NCI-H1417 treated with DMSO at 0.1 percent for 48 hours (cell line): ENCODE measurements around the gene NUP62.

Experiments used
- DNase-seq: peaks from one replicate; lab custom pipeline; 2025; lab: John Stamatoyannopoulos, UW

Gene NUP62

GRCh38 chr19:49904136-49904535 is 25.2 kb downstream of the NUP62 start:
- DNase-seq: no peak

DNA sequence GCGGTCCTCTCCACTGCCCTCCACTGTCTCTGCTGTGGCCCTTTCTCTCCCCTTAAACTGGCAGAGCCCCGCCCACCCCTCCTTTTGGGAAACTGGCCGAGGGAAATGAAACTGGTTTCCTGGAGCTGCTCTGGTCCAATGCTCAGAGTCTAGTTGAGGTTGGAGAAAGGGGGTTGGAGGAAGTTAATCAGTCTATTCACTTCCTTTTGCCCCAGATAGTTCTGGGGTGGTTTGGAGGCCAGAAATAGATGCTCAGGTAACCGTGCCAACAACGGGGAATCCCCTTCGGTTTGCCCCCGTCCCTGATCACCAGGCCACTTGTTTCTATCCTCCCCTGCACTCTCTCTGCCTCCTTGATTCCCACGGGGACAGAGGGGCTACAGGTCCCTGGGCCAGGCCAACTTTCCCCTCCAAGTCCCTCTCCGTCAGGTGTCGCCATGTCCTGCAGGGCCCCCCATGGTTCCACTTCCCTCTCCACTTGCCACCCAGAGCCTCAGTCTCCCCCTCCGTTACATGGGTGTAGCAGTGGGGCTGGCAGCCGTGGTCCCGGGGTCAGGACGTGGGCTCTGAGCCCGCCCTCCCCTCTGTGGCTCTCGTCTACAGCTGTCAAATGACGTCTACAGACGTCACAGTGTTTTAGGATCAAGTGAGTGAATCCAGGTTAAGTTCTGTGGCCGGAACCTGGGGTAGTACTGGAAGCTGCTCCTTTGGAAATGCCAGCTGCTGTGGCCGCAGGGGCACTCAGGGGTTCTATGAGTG is 32.3 kb downstream of the NUP62 start, which contains the start of gene IL4I1:
TSS of gene IL4I1 (minus strand) at position 25 of the 759 bp plus-strand sequence. CDS start 727 bp downstream, outside the sequence.
- DNase-seq: no peak

DNA sequence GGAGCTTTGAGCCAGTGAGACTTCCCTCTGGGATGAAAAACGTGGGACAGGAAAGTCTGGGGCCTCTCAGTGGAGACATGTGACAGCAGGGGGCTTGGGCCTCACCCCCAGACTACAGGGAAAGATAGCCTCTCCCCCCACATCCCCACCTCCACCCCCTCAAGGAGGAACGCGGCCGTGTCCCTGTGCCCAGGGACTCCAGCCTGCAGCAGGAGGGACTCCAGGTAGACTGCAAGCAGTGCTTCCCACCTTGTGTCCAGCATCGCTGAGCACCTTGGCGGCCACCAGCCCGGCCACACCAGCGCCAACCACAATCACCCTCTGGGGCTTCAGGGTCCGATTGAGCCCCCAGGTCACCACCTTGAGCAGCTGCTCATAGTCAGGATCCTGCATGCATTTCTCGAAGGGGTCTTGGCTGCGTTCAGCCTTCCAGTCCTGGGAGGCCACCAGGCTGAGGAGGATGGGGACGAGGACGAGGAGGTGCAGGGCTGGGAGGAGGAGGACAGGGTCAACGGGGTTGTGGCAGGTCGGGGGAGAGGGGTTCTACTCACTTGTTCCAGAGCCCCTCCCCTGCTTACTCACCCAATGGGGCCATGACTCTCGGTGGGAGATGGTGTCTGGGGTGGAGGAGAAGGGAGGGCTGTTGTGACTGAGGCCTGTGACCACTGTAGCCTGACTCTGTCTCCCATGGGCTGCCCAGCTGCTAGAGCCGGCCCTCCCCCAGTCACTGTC is 33.6 kb downstream of the NUP62 start:
- no peak for DNase-seq

- no peak for DNase-seq
Observed at GRCh38 chr19:49894879-49895565, 34.3 kb downstream of the NUP62 start.

- DNase-seq: no peak
Observed at GRCh38 chr19:49894011-49894664, 35.2 kb downstream of the NUP62 start.

GRCh38 chr19:49892716-49893115 is 36.6 kb downstream of the NUP62 start:
- DNase-seq: no peak

- no peak for DNase-seq
Observed at GRCh38 chr19:49891393-49891792, 37.9 kb downstream of the NUP62 start.

- no peak for DNase-seq
Observed at GRCh38 chr19:49890349-49891311, 38.7 kb downstream of the NUP62 start.

GRCh38 chr19:49889687-49890348 is 39.5 kb downstream of the NUP62 start:
- no peak for DNase-seq

DNA sequence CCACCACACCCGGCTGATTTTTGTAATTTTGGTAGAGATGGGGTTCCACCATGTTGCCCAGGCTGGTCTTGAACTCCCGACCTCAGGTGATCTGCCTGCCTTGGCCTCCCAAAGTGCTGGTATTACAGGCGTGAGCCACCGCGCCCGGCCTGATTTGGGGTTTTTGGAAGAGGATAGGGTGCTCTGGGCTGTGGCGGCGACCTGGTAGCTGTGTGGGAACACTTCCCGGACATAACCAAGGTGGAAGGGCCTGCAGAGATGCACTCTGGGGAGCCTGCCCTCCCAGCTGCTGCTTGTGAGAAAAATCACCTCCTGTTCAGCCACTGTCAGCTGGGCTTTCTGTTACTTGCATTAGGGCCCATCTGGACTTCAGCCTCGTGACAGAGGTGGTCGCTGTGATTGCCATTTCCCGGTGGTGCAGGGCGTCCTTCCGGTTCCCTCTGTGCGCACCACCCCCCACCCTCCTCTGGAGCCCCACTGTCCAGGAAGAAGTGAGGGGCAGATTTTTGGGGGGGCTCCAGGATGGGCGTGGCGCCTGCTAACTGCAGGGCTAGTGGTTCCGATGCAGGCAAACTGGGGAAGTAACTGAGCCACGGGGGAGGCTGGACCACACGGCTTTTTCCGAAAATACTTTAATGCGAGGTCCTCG is 40.1 kb downstream of the NUP62 start:
- no peak for DNase-seq

DNA sequence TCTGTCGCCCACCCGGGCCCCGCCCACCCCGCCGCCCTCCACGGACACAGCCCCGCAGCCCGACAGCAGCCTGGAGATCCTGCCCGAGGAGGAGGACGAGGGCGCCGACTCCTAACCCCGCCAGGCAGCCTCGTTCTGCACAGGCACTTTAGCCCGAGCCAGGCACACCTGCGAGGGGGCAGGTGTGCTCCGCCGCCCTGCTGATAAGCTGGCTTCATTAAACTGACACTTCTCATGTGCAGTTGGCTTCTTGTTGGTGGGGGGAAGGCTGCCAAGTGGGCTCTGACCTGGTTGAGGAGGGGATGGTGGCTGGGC is 40.8 kb downstream of the NUP62 start:
- no peak for DNase-seq

DNA sequence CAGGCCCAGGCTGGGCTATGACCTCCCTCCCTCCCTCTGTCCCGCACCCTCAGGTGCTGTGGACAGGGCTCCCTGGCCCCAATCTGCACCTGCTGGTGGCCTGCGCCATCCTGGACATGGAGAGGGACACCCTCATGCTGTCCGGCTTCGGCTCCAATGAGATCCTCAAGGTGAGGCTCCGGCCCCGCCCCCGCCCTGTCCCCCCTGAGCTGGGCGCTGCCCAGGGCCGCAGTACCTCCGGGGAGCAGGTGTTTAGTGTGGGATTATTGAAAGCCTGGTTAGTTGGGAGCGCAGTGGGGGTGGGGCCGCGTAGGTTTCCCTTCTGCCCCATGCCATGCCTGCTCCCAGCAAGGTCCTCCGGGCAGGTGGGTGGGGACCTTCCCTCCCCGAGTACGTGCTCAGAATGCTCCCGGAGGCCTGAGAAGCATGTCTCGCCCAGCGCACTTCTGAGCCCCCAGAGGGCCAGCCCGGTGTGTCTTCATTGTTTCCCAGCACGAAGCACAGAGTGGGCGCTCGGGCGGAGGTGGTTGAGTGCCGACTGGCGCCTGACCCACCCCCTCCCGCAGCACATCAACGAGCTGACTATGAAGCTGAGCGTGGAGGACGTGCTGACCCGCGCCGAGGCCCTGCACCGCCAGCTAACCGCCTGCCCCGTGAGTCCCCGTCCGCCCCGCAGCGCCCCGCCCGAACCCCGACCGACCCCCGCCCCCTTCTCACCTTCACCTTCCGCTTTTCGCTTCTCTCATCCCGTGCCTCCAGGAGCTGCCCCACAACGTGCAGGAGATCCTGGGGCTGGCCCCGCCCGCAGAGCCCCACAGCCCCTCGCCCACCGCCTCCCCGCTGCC is 41.4 kb downstream of the NUP62 start:
- no peak for DNase-seq

GRCh38 chr19:49887037-49887664 is 42.2 kb downstream of the NUP62 start:
- DNase-seq: no peak

DNA sequence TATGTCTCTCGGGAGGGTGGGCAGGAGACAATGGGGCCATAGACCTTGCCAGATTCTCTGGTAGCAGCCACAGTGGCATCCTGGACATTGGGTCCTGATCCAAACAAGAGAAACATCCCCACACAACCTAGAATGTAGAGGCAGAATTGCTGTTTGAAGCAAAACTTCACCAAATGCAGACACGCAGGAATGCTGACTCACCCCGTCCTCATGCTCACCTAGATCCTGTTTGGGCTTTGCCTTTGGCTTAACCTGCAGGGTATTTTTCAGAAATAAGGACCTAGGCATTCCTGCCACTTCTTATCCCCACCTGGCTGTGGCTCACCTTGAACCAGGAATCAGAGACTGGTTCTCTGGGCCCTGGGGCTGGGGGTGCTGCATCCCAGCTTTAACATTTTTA is 44.5 kb downstream of the NUP62 start:
- DNase-seq: no peak

GRCh38 chr19:49884109-49884508 is 45.2 kb downstream of the NUP62 start:
- DNase-seq: no peak

- DNase-seq: no peak
Observed at GRCh38 chr19:49883094-49883493, 46.2 kb downstream of the NUP62 start.

- DNase-seq: no peak
Observed at GRCh38 chr19:49882643-49883042, 46.7 kb downstream of the NUP62 start.

DNA sequence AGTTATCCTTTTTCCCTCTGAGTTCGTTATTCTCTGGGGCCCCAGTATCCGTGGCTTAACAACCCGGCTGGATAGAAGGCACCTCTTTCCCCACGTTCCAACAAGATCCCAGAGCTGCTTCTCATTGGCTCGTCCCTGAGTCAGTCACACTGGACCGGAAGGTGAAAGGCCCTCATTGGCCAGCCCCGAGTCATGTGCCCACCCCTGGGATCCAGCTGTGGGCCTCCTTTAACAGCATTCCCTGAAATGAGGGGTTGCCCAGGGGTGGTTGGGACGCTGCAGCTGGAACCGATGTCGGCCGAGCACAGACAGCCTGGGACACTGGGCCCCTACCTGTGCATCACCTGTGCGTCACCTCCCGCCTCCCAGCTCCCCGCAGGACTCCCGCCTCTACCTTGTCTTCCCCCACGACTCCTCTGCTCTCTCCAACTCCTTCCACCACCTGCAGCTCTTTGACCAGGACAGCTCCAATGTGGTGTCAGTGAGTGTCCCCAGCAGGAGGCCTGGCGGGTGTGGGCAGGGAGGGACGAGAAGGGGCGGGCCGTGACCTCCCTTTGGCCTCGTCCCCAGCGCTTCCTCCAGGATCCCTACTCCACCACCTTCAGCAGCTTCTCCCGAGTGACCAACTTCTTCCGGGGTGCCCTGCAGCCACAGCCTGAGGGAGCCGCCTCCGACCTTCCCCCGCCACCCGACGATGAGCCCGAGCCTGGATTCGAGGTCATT is 47.5 kb downstream of the NUP62 start:
- DNase-seq: no peak
